NB4 (cell line): Measurements from ENCODE around the gene MRPL42.

Experiments used
- CTCF ChIP-seq: IDR thresholded peaks from one replicate; pipeline ENCODE4 v1.5.1; 2012; ENCODE audit warnings: low read depth, low read length
- MAX ChIP-seq: IDR thresholded peaks from 2 replicates; pipeline ENCODE4 v1.6.1; 2011; ENCODE audit warnings: low read depth, low read length
- MYC ChIP-seq: IDR thresholded peaks from 2 replicates; pipeline ENCODE4 v1.6.1; 2011; ENCODE audit warnings: low read depth, low read length
- POLR2A ChIP-seq: IDR thresholded peaks from 2 replicates; pipeline ENCODE4 v1.6.1; 2011; ENCODE audit warnings: mild to moderate bottlenecking; ENCODE audit not compliant: insufficient read length; ENCODE audit errors: extremely low read depth

GRCh38 chr12:93469386-93469785, 2.1 kb downstream of the MRPL42 start:
- no peak for TF ChIP-seq CTCF
- no peak for TF ChIP-seq MAX
- no peak for TF ChIP-seq POLR2A
- no peak for TF ChIP-seq MYC
